HG03521 (cell line): Measurements from ENCODE around the gene PA2G4.
"Not testable (repeated sequence)": the region's sequence is repeated elsewhere in the genome, so short reads cannot be mapped to it uniquely, and the experiment has no call there.

ENCODE experiments used
- ATAC-seq: cut with Tn5 transposase; IDR thresholded peaks from one replicate; pipeline ENCODE4 v1.9.1; 2021; ENCODE audit warnings: mild to moderate bottlenecking, moderate library complexity; ENCODE audit not compliant: unreplicated experiment

The PA2G4 gene

DNA sequence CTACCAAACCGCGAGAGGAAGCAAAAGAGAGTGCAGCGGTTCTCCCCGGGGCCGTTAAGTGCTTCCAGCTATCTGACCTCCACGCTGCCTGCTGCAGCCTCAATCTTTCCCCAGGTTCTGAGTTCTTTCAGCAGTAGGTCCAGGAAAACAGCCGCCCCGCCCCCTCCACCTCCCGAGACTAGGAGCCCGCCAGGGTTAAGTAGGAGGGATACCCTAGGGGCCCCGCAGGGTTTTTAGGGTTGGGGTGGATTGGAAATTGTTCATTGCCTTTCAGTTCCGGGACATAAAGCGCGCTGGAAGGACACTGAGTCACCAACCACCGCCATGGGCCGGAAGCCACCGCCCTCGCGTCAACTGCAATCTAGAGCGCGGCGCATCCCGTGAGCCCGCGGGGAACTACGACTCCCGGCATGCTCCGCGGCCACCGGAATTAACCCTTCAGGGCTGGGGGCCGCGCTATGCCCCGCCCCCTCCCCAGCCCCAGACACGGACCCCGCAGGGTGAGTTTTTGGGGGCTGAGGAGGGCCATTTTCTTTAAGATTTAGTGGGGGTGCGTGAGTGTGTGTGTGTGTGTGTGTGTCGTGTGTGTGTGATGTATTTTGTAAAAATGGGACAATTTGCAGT is 47.9 kb downstream of the PA2G4 start, which contains the start of gene MYL6B:
Gene MYL6B, plus strand, starts transcription at position 456 of the 624 bp plus-strand sequence. CDS start 1,332 bp downstream, outside the sequence.
- ATAC-seq: peak; percentile 87

DNA sequence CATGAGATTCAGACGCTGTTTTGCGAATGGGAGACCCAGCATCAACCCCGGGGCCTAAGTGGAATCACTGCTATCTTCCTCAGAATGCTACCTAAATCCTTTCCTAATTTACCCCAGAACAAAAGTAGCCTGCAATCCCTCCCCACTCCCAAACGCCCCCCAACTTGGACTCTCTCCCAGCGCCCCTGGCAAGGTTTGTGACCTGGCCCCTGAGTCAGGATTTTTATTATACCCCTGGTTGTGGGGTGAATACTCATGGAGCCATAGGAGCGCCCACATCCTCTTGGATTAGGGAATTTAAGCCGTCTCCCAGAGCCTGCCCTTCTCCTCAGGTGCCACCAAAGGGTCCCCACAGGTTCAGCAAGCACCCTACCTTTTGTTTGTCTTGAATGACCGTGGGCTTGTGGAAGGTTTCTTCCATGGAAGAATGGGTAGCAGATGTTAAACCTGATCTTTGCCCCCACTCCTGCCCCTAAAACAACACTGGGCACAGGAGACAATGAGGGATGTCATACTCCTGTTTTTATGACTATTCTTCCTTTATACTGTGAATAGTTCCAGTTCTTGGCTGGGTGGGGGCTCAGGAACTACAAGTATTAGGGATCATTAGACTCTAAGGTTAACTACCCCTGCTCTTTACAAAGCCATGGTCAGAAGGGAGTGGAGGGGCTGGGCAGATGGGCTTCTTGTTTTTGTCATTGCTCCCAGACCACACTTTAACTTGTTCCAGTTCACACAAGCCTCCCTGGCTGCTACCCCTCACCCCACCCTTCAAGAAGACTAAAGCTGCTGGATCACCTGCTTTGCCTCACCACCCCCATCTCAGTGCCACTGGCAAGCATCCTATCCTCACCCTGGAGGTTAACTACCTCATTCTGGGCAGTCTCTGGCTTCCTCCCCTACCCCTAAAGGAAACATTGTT is 48.7 kb downstream of the PA2G4 start:
- ATAC-seq: no peak

DNA sequence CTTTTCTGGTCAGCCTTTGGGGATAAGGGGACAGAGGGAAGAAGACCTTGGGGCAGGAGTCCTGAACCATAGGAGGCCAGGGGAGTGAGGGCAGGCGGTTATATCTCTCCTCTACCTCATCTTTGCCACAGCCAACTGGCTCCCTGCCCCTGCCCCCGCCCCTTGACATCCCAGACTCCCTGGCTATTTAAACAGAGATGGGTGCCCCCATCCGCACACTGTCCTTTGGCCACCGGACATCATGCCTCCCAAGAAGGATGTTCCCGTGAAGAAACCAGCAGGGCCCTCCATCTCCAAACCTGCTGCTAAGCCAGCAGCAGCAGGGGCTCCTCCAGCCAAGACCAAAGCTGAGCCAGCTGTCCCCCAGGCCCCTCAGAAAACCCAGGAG is 49.3 kb downstream of the PA2G4 start:
- no peak for ATAC-seq

DNA sequence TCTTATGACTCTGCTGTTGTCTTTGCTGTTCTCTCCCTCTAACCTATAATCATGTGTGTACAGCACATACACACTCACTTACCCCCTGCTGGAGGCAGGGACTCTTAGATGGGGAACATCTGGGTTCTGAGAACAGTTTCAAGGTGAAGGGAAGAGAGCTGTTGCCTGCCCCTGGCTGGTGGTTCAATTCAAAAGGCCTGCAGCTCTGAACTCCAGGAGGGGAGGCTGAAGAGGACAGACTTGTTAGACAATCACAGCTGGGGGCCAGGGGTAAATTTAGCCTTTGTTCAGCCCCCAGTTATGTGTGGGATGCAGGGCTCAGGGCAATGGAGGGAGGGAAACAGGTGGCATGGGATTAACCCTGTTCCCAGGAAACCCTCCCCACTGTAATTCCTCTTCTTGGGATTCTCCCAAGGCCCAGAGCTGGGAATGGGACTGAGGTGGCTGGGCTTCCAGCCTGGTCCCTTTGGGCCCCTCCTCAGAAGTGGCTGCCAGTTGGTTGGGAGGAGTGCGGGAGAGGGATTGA is 50.0 kb downstream of the PA2G4 start:
- ATAC-seq: no peak

DNA sequence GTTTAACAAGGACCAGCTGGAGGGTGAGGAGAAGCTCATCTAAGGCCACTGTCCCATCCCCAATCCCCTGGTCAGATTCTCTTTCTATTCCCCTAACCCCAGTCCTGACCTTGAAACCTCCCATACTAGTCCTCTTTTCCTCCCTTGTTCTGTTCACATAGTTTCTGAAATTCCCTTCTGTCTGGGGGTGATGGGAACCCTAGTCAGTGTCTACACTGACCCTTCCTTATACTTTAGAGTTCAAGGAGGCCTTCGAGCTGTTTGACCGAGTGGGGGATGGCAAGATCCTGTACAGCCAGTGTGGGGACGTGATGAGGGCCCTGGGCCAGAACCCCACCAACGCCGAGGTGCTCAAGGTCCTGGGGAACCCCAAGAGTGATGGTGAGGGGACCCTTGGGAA is 50.5 kb downstream of the PA2G4 start:
- no peak for ATAC-seq

DNA sequence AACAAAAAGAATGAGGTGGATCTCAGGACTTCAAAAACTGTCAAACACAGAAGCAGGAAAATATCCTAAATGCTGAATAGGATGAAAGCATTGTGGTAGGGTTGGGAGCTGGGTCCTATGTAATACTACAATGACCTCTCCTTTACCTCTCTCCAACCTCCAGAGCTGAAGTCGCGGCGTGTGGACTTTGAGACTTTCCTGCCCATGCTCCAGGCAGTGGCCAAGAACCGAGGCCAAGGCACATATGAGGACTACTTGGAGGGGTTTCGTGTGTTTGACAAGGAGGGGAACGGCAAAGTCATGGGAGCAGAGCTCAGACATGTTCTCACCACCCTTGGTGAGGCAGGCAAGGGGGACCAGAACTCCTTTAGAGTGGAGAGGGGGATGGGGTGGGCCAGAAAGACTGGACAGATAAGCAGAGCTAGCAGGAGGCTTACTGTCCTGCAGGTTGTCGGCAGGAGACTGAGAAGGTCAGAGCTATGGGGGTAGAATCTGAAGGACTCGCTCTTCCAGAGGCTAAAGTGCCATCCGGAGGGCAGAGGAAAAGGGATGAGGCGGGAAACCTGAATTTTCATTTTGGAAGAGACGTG is 51.0 kb downstream of the PA2G4 start:
- ATAC-seq: no peak

DNA sequence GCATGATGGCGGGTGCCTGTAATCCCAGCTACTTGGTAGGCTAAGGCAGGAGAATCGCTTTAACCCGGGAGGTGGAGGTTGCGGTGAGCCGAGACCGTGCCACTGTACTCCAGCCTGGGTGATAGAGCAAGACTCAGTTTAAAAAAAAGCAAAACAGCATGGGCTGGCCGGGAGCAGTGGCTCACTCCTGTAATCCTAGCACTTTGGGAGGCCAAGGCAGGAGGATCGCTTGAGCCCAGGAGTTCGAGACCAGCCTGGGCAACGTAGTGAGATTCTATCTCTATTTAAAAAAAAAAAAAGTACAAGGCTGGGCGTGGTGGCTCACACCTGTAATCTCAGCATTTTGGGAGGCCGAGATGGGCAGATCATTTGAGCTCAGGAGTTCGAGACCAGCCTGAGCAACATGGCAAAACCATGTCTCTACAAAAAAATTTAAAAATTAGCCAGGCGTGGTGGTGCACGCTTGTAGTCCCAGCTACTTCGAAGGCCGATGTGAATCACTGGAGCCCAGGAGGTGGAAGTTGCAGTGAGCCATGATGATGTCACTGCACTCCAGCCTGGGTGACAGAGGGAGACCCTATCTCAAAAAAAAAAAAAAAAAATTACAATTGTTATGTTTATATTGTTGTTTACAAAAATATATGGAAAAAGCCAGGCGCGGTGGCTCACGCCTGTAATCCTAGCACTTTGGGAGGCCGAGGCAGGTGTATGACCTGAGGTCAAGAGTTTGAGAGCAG is 52.3 kb downstream of the PA2G4 start:
- ATAC-seq: not testable (repeated sequence)

DNA sequence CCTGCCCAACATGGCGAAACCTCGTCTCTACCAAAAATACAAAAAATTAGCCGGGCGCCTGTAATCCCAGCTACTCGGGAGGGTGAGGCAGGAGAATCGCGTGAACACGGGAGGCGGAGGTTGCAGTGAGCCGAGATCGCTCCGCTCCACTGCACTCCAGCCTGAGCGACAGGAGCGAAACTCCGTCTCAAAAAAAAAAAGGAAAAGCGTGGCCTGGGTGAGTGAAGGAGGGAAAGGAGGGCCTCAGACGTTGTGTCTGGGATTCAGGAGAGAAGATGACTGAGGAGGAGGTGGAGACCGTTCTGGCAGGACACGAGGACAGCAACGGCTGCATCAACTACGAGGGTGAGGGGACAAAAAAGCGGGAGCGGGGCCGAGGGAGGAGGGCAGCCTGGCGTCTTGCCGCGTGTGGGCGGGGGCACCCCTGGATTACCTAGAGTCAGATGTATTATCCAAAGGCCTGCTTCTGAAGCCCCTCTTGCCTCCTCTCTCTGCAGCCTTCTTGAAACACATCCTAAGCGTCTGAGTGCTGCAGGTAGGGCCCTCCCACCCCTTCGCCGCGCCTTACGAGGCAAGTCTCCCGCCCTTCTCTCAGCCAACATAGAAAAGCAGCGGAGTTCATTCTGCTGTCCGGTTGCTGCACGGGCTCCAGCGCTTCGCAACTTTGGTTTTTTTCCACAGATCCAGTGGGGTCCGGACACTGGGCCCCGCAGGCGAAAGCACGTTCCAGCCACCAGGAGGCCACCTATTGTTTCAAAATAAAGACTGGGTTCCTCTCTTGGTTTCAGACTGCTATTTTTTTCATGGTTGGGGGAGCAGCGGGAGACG is 53.1 kb downstream of the PA2G4 start:
- peak; percentile 31 for ATAC-seq

DNA sequence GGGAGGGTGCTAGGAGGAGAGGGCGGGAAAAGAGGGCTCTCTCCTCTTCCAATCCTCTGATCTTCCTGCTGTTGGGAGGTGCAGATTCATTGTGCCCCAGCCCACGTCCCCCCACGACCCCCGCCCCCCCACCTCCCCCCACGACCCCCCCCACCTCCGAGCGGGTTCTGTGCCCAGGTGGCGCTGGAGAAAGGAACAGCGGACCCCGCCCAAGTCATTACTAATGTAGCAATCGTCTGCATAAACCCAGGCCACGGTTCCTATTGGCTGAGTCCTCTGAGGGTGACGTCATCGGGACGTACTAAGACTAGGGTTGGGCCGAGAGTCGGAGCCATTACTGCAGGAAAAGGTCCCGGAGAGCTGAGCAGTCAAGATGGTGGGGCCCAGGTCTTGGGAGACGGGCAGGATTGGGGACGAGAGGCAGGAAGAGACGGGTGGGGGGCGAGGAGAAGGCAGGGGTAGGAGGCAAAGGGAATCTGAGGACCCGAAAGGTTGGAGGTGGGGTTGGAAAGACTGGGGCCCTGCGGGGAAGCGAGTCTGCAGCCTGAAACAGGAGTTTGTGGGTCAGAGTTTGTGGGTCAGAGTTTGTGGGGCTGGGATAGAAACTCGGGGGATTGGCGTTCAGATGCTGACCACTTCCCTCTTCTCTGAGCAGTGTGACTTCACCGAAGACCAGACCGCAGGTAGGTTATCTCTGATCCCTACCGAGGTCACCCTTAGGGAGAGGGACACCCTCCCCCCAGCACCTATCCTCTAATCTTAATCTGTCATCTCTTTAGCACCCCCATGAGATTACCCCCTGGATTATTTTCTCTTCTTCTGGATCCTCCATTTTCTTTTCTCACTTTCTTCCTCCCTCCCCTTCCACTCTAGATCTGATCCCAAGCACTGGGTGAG is 53.9 kb downstream of the PA2G4 start, which contains the start of gene MYL6:
Gene MYL6, plus strand, starts transcription at position 331 of the 897 bp plus-strand sequence. Its CDS starts 43 bp downstream, at position 374.
- peak; percentile 75 for ATAC-seq

DNA sequence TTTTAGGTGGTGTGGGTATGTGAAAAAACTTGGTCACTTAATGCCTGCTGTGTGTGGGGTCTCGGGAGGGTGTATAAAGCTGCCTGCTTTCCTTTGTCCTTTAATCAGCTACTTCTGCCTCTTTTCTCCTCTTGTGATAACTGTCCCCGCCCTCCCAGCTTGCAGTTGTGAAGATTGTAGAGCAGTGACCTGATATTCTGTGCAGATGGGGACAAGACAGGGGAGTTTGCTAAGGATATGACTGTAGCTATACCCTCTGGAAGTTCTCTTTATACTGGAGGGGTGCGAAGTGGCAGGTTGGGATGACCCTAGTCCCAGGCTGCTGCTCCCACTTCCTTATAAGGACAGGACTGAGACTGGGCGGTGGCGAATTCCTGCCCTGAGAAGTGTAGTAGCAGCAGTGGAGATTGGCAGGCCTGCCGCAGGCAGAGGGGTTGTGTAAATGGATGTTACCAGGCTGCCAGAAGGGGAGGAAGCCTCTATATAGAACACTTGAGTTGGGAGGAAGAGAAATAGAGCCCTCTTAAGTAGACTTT is 54.6 kb downstream of the PA2G4 start:
- ATAC-seq: no peak

DNA sequence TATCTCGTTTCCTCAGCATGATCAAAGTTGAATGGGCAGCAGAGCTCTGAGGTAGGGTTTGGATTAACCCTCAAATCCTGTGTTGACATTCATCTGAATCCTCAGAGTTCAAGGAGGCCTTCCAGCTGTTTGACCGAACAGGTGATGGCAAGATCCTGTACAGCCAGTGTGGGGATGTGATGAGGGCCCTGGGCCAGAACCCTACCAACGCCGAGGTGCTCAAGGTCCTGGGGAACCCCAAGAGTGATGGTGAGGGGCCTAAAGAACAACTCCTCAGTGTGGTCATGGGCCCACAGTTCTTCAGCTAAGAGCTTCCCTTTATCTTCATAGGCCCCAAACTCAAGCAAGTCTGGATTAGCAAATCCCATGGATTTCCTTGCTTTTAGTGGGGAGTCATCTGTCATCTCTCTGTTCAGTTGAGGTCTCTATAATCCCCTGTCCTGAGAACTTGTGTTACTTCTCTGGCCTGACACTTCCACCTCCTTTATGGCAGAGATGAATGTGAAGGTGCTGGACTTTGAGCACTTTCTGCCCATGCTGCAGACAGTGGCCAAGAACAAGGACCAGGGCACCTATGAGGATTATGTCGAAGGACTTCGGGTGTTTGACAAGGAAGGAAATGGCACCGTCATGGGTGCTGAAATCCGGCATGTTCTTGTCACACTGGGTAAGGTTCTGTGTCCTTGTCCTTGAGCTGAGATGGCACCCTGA is 55.3 kb downstream of the PA2G4 start:
- ATAC-seq: no peak

DNA sequence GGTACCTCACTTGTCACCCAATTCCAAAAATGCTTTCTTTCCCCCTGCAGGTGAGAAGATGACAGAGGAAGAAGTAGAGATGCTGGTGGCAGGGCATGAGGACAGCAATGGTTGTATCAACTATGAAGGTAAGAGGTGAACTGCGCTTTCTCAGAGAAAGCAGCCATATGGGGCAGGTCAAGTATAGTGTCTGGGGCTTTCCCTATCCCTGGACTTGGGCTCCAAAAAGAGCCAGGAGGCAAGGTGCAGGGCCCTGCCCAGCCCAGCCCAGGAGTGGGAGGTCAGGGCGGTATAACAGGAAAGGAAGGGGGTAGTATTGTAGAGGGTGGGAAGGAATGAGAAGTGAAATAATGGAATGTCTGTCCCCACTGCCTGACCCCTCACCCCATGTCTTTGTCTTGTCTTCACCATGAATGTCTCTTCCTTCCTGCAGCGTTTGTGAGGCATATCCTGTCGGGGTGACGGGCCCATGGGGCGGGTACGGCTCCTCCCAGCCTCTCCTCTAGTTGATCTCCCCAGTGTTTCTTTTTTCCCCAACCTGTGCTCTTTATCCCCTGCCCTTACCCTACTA is 55.9 kb downstream of the PA2G4 start:
- no peak for ATAC-seq

DNA sequence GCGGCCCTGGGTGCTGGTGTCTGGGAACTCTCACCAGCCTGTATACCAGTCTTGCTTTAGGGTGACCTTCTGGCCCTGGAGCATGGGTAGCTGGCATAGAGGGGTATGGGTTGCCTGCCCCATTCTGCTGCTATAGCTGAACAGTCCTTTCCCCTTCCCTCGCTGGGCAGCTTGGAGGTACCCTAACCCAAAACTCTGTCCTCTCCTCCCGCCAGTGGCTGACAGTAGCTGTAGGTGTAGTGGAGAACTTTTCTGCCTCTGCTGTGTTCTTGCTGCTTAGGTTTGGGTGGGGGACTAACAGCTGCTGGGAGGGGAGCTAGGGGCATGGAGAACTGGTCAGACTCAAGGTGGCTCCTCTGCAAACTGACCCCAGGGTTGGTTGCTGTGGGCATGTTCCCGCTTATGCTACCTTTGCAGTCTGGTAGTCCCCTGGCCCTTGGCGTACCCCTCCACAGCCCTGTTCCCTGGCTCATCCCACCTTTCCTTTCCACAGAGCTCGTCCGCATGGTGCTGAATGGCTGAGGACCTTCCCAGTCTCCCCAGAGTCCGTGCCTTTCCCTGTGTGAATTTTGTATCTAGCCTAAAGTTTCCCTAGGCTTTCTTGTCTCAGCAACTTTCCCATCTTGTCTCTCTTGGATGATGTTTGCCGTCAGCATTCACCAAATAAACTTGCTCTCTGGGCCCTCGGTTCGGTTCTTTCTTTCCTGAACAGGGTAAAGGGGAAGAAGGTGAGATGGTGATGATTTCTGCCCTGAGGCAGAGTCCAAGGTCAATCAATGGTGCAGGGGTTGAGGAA is 56.7 kb downstream of the PA2G4 start:
- ATAC-seq: no peak

DNA sequence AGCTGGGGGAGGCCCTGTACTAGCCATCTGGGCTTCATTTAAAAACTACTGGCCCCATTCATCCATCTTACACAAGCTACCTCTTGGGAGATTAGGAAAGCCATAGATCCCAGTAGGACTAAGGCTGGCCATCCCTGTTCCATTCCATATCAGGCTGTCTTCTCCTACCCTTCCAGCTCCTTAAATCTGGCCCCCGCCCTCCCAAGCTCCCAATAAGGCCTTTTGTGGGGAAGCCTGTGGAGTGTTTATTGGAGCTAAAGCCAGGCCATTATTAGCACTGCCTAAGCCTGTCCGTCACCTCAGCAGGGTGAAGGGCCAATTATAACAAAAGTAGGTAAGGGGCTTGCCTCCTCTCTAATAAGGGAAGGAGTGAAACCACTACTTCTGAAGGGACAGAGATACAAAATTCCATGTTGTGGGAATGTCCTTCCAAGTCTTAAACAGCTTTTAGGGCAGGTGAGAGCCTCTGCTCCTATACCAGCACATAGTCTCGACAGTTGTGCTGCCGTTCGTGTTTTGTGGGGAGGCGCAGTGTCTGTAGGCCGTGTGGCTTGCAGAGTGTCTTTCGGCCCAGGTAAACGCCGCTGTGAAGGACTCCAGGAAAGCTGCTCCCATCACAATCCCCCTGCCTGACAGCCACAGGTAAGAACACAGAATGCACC is 57.5 kb downstream of the PA2G4 start:
- no peak for ATAC-seq

DNA sequence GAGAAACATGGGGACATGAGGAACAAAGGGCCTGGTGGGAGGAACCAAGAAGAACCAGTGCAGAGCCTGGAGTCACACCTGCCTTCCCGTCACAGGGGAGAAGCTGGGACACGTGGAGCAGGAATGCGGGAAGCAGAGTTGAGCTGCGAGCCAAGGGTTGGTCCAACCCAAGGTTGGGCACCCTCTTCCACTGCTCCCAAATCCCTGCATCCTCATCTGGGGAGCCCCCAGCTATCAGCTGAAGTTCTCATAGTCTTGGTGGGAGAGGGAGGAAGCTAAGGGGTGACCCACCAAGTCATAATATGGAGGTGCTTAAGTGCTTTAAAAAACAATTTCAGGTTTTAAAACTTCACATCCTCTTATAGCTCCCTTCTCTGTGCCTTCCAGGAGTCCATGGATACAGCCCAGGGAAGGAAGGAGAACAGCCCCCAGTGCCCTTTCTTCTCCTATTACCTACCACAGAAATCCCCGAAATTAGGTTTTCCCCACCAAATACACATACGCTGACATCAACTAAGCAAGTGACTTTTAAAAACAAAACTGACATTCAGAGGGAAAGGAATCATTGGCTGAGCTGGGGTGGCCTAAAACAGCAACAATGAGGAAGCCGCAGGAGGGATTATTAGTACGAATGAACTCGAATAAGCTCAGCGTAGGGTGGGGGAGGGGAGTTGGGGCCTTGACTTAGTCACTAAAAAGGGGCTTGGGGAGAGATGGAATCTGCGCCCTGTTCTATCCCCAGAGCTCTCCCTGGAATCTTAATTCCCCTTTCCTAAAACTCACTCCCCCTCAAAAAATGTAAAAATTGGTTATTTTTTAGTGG is 58.3 kb downstream of the PA2G4 start:
- no peak for ATAC-seq
